ENCODE data around the gene CROT.

CROT gene

GRCh38 chr7:87337331-87337730 is 8.1 kb upstream of the CROT start:
- FAIRE-seq: no peak
- no peak for DNase-seq (ENCODE audit: insufficient read length, low spot score)
- TF ChIP-seq TAF1 (IDR thresholded peaks at IDR 0.05; ENCODE audit: low read depth, low read length) (no peak), POLR2AphosphoS5 (IDR thresholded peaks at IDR 0.05; ENCODE audit: low read depth, low read length) (no peak), POU2F2 (IDR thresholded peaks at IDR 0.05; ENCODE audit: low read depth, low read length) (no peak), PAX5 (IDR thresholded peaks at IDR 0.05; ENCODE audit: insufficient read depth, low read length, severe bottlenecking) (no peak), POLR2A (IDR thresholded peaks at IDR 0.05; ENCODE audit: low read depth, low read length) (no peak), SPI1 (IDR thresholded peaks at IDR 0.05; ENCODE audit: low read depth, low read length) (no peak)

DNA sequence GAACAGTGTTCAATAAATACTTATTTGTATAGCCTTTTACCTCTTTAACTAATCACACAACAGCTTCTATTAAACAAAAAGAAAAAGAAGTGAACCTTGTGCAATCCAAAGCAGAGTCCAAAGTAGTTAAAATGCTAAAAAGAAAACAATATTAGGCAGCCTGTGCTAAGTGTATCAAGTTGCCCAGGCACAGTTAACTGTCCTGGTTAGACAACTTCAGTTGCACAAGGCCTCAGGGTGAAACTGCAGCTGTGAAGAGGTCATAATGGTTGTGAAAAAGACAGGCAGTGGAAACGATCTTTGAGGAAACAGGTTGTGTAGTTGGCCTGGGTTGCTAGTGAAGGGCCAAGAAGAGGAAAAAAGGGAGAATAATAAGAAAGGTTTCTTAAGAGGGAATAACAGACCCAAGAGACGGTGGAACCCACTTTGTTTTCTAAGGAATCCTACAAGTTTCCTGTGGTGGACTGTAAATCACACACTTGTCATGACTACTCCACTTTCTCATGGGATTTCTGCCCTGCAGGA is 6.0 kb upstream of the CROT start:
- TF ChIP-seq TAF1 (IDR thresholded peaks at IDR 0.05; ENCODE audit: low read depth, low read length): no peak
- TF ChIP-seq POLR2AphosphoS5 (IDR thresholded peaks at IDR 0.05; ENCODE audit: low read depth, low read length): no peak
- TF ChIP-seq PAX5 (IDR thresholded peaks at IDR 0.05; ENCODE audit: insufficient read depth, low read length, severe bottlenecking): no peak
- no peak for TF ChIP-seq POLR2A (IDR thresholded peaks at IDR 0.05; ENCODE audit: low read depth, low read length)
- no peak for TF ChIP-seq POU2F2 (IDR thresholded peaks at IDR 0.05; ENCODE audit: low read depth, low read length)
- no peak for TF ChIP-seq SPI1 (IDR thresholded peaks at IDR 0.05; ENCODE audit: low read depth, low read length)
- DNase-seq (ENCODE audit: insufficient read length, low spot score) (no peak), FAIRE-seq (peak; percentile 52)

DNA sequence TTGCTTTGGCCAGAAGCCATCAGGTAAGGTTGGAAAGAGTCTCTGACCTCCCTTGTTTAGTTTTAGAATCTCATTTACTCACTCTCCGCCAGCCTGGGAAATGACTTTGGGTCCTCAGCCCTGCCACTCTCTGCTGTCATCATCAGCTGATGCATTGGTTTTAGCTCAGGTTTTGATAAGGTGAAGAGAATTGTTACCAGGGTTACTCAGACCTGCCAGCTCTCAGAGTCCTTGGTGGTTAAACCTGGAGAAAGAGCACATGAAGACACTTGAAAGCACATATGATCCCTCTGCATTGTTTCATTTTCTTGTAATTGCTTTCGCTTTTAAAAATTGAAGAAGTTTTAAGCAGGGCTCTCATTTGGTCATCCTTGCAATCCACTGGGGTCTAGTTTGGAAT is 4.0 kb upstream of the CROT start:
- no peak for FAIRE-seq
- TF ChIP-seq POLR2AphosphoS5 (IDR thresholded peaks at IDR 0.05; ENCODE audit: low read depth, low read length) (no peak), POU2F2 (IDR thresholded peaks at IDR 0.05; ENCODE audit: low read depth, low read length) (no peak)

GRCh38 chr7:87342231-87342630 is 3.2 kb upstream of the CROT start:
- DNase-seq (ENCODE audit: insufficient read length, low spot score) (no peak), FAIRE-seq (no peak)
- TF ChIP-seq POLR2A (IDR thresholded peaks at IDR 0.05; ENCODE audit: low read depth, low read length) (no peak), POU2F2 (IDR thresholded peaks at IDR 0.05; ENCODE audit: low read depth, low read length) (no peak), POLR2AphosphoS5 (IDR thresholded peaks at IDR 0.05; ENCODE audit: low read depth, low read length) (no peak), SPI1 (IDR thresholded peaks at IDR 0.05; ENCODE audit: low read depth, low read length) (no peak), PAX5 (IDR thresholded peaks at IDR 0.05; ENCODE audit: insufficient read depth, low read length, severe bottlenecking) (no peak), TAF1 (IDR thresholded peaks at IDR 0.05; ENCODE audit: low read depth, low read length) (no peak)

More for the DNA sequence above, 4.0 kb upstream of the CROT start:
- no peak for DNase-seq (ENCODE audit: insufficient read length, low spot score)

DNA sequence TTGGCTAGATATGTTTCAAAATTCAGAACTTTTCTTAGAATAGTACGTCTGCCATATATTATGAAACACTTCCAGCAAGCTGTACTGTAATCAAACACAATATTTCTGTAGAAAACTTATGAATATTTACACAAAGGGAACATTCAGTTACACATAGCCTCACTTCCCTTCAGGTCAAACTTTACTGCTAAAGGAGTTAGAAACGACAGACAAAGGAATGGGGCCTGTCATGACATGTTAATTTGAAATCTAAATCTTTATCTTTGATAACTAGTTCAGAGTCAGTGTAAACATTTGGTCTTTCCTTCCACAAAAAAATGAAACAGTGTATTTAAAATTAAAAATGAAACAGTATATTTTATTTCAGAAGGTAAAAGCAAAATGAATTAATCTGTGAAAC is 1.0 kb upstream of the CROT start:
- no peak for TF ChIP-seq POU2F2 (IDR thresholded peaks at IDR 0.05; ENCODE audit: low read depth, low read length)
- no peak for TF ChIP-seq POLR2A (IDR thresholded peaks at IDR 0.05; ENCODE audit: low read depth, low read length)
- no peak for TF ChIP-seq PAX5 (IDR thresholded peaks at IDR 0.05; ENCODE audit: insufficient read depth, low read length, severe bottlenecking)
- no peak for TF ChIP-seq SPI1 (IDR thresholded peaks at IDR 0.05; ENCODE audit: low read depth, low read length)
- TF ChIP-seq POLR2AphosphoS5 (IDR thresholded peaks at IDR 0.05; ENCODE audit: low read depth, low read length): no peak
- TF ChIP-seq TAF1 (IDR thresholded peaks at IDR 0.05; ENCODE audit: low read depth, low read length): no peak
- FAIRE-seq: no peak
- DNase-seq (ENCODE audit: insufficient read length, low spot score): no peak

- FAIRE-seq (no peak), DNase-seq (ENCODE audit: insufficient read length, low spot score) (no peak)
- TF ChIP-seq TAF1 (IDR thresholded peaks at IDR 0.05; ENCODE audit: low read depth, low read length): no peak
- no peak for TF ChIP-seq PAX5 (IDR thresholded peaks at IDR 0.05; ENCODE audit: insufficient read depth, low read length, severe bottlenecking)
- no peak; the same call in 1 of the 2 replicates for TF ChIP-seq POU2F2 (IDR thresholded peaks at IDR 0.05; ENCODE audit: low read depth, low read length)
- TF ChIP-seq POLR2AphosphoS5 (IDR thresholded peaks at IDR 0.05; ENCODE audit: low read depth, low read length): no peak
- TF ChIP-seq POLR2A (IDR thresholded peaks at IDR 0.05; ENCODE audit: low read depth, low read length): no peak
- no peak for TF ChIP-seq SPI1 (IDR thresholded peaks at IDR 0.05; ENCODE audit: low read depth, low read length)
These were observed 503 bp downstream of the CROT start for GRCh38 chr7:87345962-87346371.

DNA sequence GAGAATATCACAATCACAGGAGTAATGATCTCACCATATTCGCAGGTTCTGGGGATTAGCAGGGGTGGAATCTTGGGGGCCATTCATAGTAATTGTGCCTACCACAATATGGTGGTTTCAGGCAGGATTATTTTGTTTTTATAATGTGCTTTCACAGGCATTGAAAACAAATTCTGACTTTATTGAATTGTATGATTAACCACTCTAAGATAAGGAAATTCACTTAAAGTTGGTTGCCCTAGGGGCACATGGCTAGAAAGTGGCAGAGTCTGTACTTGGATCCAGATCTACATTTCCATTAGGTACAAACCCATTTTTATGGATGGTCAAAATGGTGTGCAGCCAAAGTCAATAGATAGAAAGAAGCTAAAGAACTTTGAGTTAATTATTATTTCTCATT is 1.7 kb downstream of the CROT start:
- no peak for TF ChIP-seq TAF1 (IDR thresholded peaks at IDR 0.05; ENCODE audit: low read depth, low read length)
- TF ChIP-seq POU2F2 (IDR thresholded peaks at IDR 0.05; ENCODE audit: low read depth, low read length): no peak
- TF ChIP-seq POLR2A (IDR thresholded peaks at IDR 0.05; ENCODE audit: low read depth, low read length): no peak
- TF ChIP-seq PAX5 (IDR thresholded peaks at IDR 0.05; ENCODE audit: insufficient read depth, low read length, severe bottlenecking): no peak
- TF ChIP-seq POLR2AphosphoS5 (IDR thresholded peaks at IDR 0.05; ENCODE audit: low read depth, low read length): no peak
- TF ChIP-seq SPI1 (IDR thresholded peaks at IDR 0.05; ENCODE audit: low read depth, low read length): no peak
- no peak for FAIRE-seq
- no peak for DNase-seq (ENCODE audit: insufficient read length, low spot score)

DNA sequence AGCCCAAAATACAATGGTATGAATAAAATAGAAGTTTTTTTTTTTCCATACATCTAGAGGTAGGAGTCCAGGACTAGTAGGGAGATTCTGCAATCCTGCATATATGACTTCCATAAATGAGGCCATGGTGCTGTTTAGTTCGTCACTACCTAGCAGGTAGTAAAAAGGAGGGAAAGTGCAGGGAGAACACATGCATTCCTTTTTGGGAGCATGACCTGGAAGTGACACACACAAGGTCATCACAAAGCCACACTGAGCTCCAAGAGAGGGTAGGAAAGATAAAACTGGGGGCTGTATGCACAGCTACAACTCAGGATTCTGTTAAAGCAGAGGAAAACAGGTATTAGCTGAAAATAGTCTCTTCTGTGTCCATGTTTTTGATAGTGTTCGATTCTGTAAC is 2.2 kb downstream of the CROT start:
- FAIRE-seq (no peak), DNase-seq (ENCODE audit: insufficient read length, low spot score) (no peak)
- TF ChIP-seq POLR2A (IDR thresholded peaks at IDR 0.05; ENCODE audit: low read depth, low read length) (no peak), POU2F2 (IDR thresholded peaks at IDR 0.05; ENCODE audit: low read depth, low read length) (no peak), SPI1 (IDR thresholded peaks at IDR 0.05; ENCODE audit: low read depth, low read length) (no peak), POLR2AphosphoS5 (IDR thresholded peaks at IDR 0.05; ENCODE audit: low read depth, low read length) (no peak), PAX5 (IDR thresholded peaks at IDR 0.05; ENCODE audit: insufficient read depth, low read length, severe bottlenecking) (no peak), TAF1 (IDR thresholded peaks at IDR 0.05; ENCODE audit: low read depth, low read length) (no peak)

DNA sequence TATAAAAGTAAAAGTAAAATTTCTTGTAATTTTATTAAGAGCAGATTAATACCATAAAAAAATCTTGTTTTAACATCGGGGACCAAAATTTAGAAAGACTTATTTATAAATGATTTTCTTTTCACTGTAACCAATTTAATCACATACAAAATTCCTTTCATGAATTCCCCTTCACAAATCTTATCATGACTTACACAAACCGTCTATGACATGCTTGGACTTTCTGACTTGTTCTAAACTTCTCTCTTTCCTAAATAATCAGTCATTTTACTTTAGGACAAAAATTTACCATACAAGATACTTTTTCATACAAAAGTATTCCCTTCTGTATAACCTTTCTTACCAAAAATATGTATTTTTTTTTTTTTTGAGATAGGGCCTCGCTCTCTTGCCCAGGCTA is 9.3 kb downstream of the CROT start:
- FAIRE-seq (no peak), DNase-seq (ENCODE audit: insufficient read length, low spot score) (no peak)
- no peak for TF ChIP-seq POLR2AphosphoS5 (IDR thresholded peaks at IDR 0.05; ENCODE audit: low read depth, low read length)
- TF ChIP-seq TAF1 (IDR thresholded peaks at IDR 0.05; ENCODE audit: low read depth, low read length): no peak
- no peak for TF ChIP-seq PAX5 (IDR thresholded peaks at IDR 0.05; ENCODE audit: insufficient read depth, low read length, severe bottlenecking)
- no peak for TF ChIP-seq SPI1 (IDR thresholded peaks at IDR 0.05; ENCODE audit: low read depth, low read length)
- no peak for TF ChIP-seq POLR2A (IDR thresholded peaks at IDR 0.05; ENCODE audit: low read depth, low read length)
- no peak for TF ChIP-seq POU2F2 (IDR thresholded peaks at IDR 0.05; ENCODE audit: low read depth, low read length)

- FAIRE-seq: no peak
These were observed 11.0 kb downstream of the CROT start for GRCh38 chr7:87356448-87356847.

More at GRCh38 chr7:87356448-87356847, 11.0 kb downstream of the CROT start:
- TF ChIP-seq PAX5 (IDR thresholded peaks at IDR 0.05; ENCODE audit: insufficient read depth, low read length, severe bottlenecking) (no peak), POU2F2 (IDR thresholded peaks at IDR 0.05; ENCODE audit: low read depth, low read length) (no peak), SPI1 (IDR thresholded peaks at IDR 0.05; ENCODE audit: low read depth, low read length) (no peak), TAF1 (IDR thresholded peaks at IDR 0.05; ENCODE audit: low read depth, low read length) (no peak), POLR2A (IDR thresholded peaks at IDR 0.05; ENCODE audit: low read depth, low read length) (no peak), POLR2AphosphoS5 (IDR thresholded peaks at IDR 0.05; ENCODE audit: low read depth, low read length) (no peak)
- no peak for DNase-seq (ENCODE audit: insufficient read length, low spot score)

All from GM12891 (cell line).